Heart left ventricle (tissue), 16 donors: ENCODE measurements around the gene PTPRN2. TPM values are rescaled to one million over a fixed set of nuclear protein-coding genes. Genes with fewer than 3 reads are reported as not detected.

Experiments used
- ATAC-seq, 4 donors: fragments of 200-7000 bp; cut with Tn5 transposase; one replicate each; pipeline ENCODE4 v1.9.1; 2020 to 2022; ENCODE audit warnings: moderate library complexity in 4 of 4, mild to moderate bottlenecking in 3 of 4, moderate number of reproducible peaks in 1 of 4
- DNase-seq, 5 donors: peaks; one replicate each; pipeline ENCODE4 v3.0.0-alpha.2; 2020
- H3K27ac ChIP-seq, 12 donors: fragments of 200-600 bp; sonication (generic) in 4 of 12; one replicate each; pipeline versions ENCODE4 v1.5.0 to v1.8.0; 2016 to 2022; ENCODE audit warnings: mild to moderate bottlenecking in 2 of 12
- H3K27me3 ChIP-seq, 9 donors: fragments of 200-600 bp; sonication (generic) in 2 of 9; one replicate each; pipeline versions ENCODE4 v1.5.1 to v1.8.0; 2016 to 2022; ENCODE audit warnings: mild to moderate bottlenecking in 3 of 9
- H3K36me3 ChIP-seq, 9 donors: fragments of 200-600 bp; sonication (generic) in 2 of 9; one replicate each; pipeline versions ENCODE4 v1.5.0 to v1.8.0; 2018 to 2022; ENCODE audit warnings: mild to moderate bottlenecking in 2 of 9
- H3K4me1 ChIP-seq, 12 donors: fragments of 200-600 bp; sonication (generic) in 4 of 12; one replicate each; pipeline versions ENCODE4 v1.5.0 to v1.8.0; 2016 to 2022; ENCODE audit warnings: mild to moderate bottlenecking in 3 of 12
- H3K4me3 ChIP-seq, 12 donors: fragments of 200-600 bp; sonication (generic) in 4 of 12; one replicate each; pipeline versions ENCODE4 v1.5.0 to v1.8.0; 2017 to 2022; ENCODE audit warnings: mild to moderate bottlenecking in 9 of 12, moderate library complexity in 4 of 12
- H3K9me3 ChIP-seq, 12 donors: fragments of 200-600 bp; sonication (generic) in 4 of 12; one replicate each; pipeline versions ENCODE4 v1.5.0 to v1.8.0; 2016 to 2022; ENCODE audit warnings: mild to moderate bottlenecking in 1 of 12
- CTCF ChIP-seq, 12 donors: fragments of 200-600 bp; sonication (generic) in 4 of 12; IDR thresholded peaks; one replicate each; pipeline versions ENCODE4 v1.5.0 to v1.8.0; 2018 to 2022; ENCODE audit warnings: antibody characterized with exemption in 12 of 12, mild to moderate bottlenecking in 5 of 12
- POLR2A ChIP-seq, 2 donors: fragments of 450-650 bp; IDR thresholded peaks; one replicate each; pipeline ENCODE4 v1.6.1; 2017; ENCODE audit warnings: antibody characterized with exemption in 2 of 2, mild to moderate bottlenecking in 2 of 2, moderate library complexity in 2 of 2
- whole genome bisulfite sequencing, 4 donors: extraction: QIAGEN DNeasy Blood & Tissue Kit in 2 of 4; methylation state at CpG; one replicate each; pipeline versions ENCODE4 v1.1.5 to v1.1.7; 2013 to 2018; 5-methylcytosine and 5-hydroxymethylcytosine counted together
- intact Hi-C, 10 donors: fragments of 100-400 bp; cut with DNase I; formaldehyde crosslinking; loops; one replicate each; pipeline versions ENCODE4 v1.11.1 to v1.14.2; 2022
- polyA plus RNA-seq, 2 donors: library from polyadenylated mRNA; stranded (reverse); fragments of 200-250 nt; gene quantifications; one replicate each; pipeline ENCODE4 v1.2.3, GENCODE V29; 2013
- total RNA-seq, 9 donors: library from RNA; depleted of rRNA in 2 of 9; stranded (reverse); fragments of >200 nt in 2 of 9; fragmentation: NEBNext Ultra II Directional in 3 of 9; extraction: Animal tissue kit (Norgen Biotek cat#: 25700) in 3 of 9; gene quantifications; one replicate each; pipeline versions ENCODE4 v1.1.0 to v1.2.4, GENCODE V29; 2016 to 2023
- donor health status: ischemic (EF 13 %, LVEDD 7.1; RV severe dilation, severe dysfunction).
- donor health status: healthy with polysubstance abuse.
- donor health status: DM: no; HTN: yes; CAD: no.
- donor health status: DM: no; HTN: no; CAD: no.
- donor health status: ischemic (EF 25% LVEDD 6.9; RV normal size, moderate dysfunction).
- donor health status: ischemic (EF 25% LVEDD 5.7; RV mildly dilated, moderate dysfunction).
- donor health status: healthy.
- donor health status: DM: yes; HTN: yes; CAD: no.
- donor health status: ischemic (EF 35%, LVEDD 5.7; RV mildly dilated, moderate dysfunction).
- donor health status: nonischemic (EF 11% LVEDD 7.7; RV severe dilation, severe dysfunction).
- donor health status: DM: yes; HTN: yes; CAD: no.
- donor health status: PGD.
- donor health status: ischemic (EF 29% LVEDD 5.4; RV normal size, mild dysfunction).
- donor health status: nonischemic (EF 23%, LVEDD 6.1; RV moderate dilation, normal function).

Gene PTPRN2
- total and polyA plus RNA-seq, 11 donors: 0.61 to 2.3 (median 1.3) TPM

- Histone ChIP-seq H3K9me3 (no peaks in the 10 kb centered on the region), H3K4me3 (no peak overlapping the region), H3K4me1 (no peaks in the 10 kb centered on the region), H3K27me3 (no peaks in the 10 kb centered on the region), H3K36me3 (peaks cover 0 to 13% (median 0%) of the 10 kb centered on the region in 9 donors), H3K27ac (no peak overlapping the region)
- DNase-seq (no peak), ATAC-seq (no peak)
- 85 to 93% (median 90%) methylated on average over 33 of the region's 33 CpGs for WGBS, 4 donors
- TF ChIP-seq POLR2A (IDR thresholded peaks at IDR 0.05) (no peak), CTCF (IDR thresholded peaks at IDR 0.05) (no peak)
- intact Hi-C loops: no loop called here
Observed at GRCh38 chr7:157542068-157543021, 1045.3 kb downstream of the PTPRN2 start.

GRCh38 chr7:157541295-157542067, 1046.1 kb downstream of the PTPRN2 start:
- ATAC-seq: no peak
- H3K27me3 ChIP-seq: no peaks in the 10 kb centered on the region
- H3K4me3 ChIP-seq: no peak overlapping the region
- no peaks in the 10 kb centered on the region for H3K4me1 ChIP-seq
- no peak overlapping the region for H3K27ac ChIP-seq
- peaks cover 0 to 4% (median 0%) of the 10 kb centered on the region in 9 donors for H3K36me3 ChIP-seq
- no peak for TF ChIP-seq CTCF (IDR thresholded peaks at IDR 0.05)
- TF ChIP-seq POLR2A (IDR thresholded peaks at IDR 0.05): no peak
- H3K9me3 ChIP-seq: no peaks in the 10 kb centered on the region
- no peak for DNase-seq
- intact Hi-C loops: no loop called here
- 89 to 94% (median 90%) methylated on average over 26 of the region's 26 CpGs for WGBS, 4 donors

- 74 to 84% (median 82%) methylated on average over 32 of the region's 32 CpGs for WGBS, 4 donors
- no peak for TF ChIP-seq POLR2A (IDR thresholded peaks at IDR 0.05)
- no peak for TF ChIP-seq CTCF (IDR thresholded peaks at IDR 0.05)
- no peaks in the 10 kb centered on the region for H3K27me3 ChIP-seq
- no peak for ATAC-seq
- DNase-seq: no peak
- H3K4me3 ChIP-seq: no peak overlapping the region
- H3K27ac ChIP-seq: no peak overlapping the region
- H3K36me3 ChIP-seq: no peaks in the 10 kb centered on the region
- intact Hi-C loops: no loop called here
- no peaks in the 10 kb centered on the region for H3K9me3 ChIP-seq
- no peaks in the 10 kb centered on the region for H3K4me1 ChIP-seq
Observed at GRCh38 chr7:157540606-157541294, 1046.9 kb downstream of the PTPRN2 start.
